NCI-H345 (cell line): ENCODE data around the gene SPOUT1.

ENCODE experiments used
- DNase-seq: peaks from one replicate; lab custom pipeline; 2025; lab: John Stamatoyannopoulos, UW

SPOUT1 gene

GRCh38 chr9:128771745-128772519 is 57.7 kb downstream of the SPOUT1 start, which contains the start of gene ZER1:
Gene ZER1, minus strand, starts transcription at chr9:128771927. Its CDS starts 16,362 bp downstream, at chr9:128755565.
- DNase-seq: peak; percentile 94

- peak; percentile 30 for DNase-seq
Measured at GRCh38 chr9:128771094-128771721, 58.4 kb downstream of the SPOUT1 start.

GRCh38 chr9:128770286-128771030 is 59.1 kb downstream of the SPOUT1 start:
- DNase-seq: no peak
